GM18861 (cell line): ENCODE results near the gene KLK4.
A peak's percentile ranks its signal among the peaks of the same experiment; 100 is the strongest.

Experiments used
- ATAC-seq: cut with Tn5 transposase; IDR thresholded peaks from one replicate; pipeline ENCODE4 v1.9.1; 2021; ENCODE audit not compliant: unreplicated experiment

KLK4 gene

GRCh38 chr19:50911206-50912101 is at the start of gene KLK4:
Gene KLK4, minus strand, starts transcription at chr19:50911395. Its CDS starts 657 bp downstream, at chr19:50910738.
- ATAC-seq: no peak

GRCh38 chr19:50959731-50960500 is 48.7 kb upstream of the KLK4 start:
- no peak for ATAC-seq

GRCh38 chr19:50957587-50957986 is 46.4 kb upstream of the KLK4 start:
- no peak for ATAC-seq

GRCh38 chr19:50952910-50953309 is 41.7 kb upstream of the KLK4 start, which contains the start of gene KLK5:
Gene KLK5, minus strand, starts transcription at chr19:50953038. Its CDS starts 381 bp downstream, at chr19:50952657.
- no peak for ATAC-seq

GRCh38 chr19:50949861-50950260 is 38.7 kb upstream of the KLK4 start:
- no peak for ATAC-seq

GRCh38 chr19:50947123-50947522 is 35.9 kb upstream of the KLK4 start:
- no peak for ATAC-seq

- no peak for ATAC-seq
Observed at GRCh38 chr19:50944795-50945194, 33.6 kb upstream of the KLK4 start.

- ATAC-seq: no peak
Observed at GRCh38 chr19:50943074-50943828, 32.1 kb upstream of the KLK4 start.

- ATAC-seq: no peak
Observed at GRCh38 chr19:50939596-50939995, 28.4 kb upstream of the KLK4 start.

- no peak for ATAC-seq
Observed at GRCh38 chr19:50933640-50934039, 22.4 kb upstream of the KLK4 start.

- ATAC-seq: no peak
Observed at GRCh38 chr19:50932690-50933083, 21.5 kb upstream of the KLK4 start.

GRCh38 chr19:50932018-50932689 is 21.0 kb upstream of the KLK4 start:
- no peak for ATAC-seq

GRCh38 chr19:50931023-50931422 is 19.8 kb upstream of the KLK4 start:
- ATAC-seq: no peak

GRCh38 chr19:50928831-50929230 is 17.6 kb upstream of the KLK4 start:
- ATAC-seq: no peak

GRCh38 chr19:50926144-50926543 is 14.9 kb upstream of the KLK4 start:
- ATAC-seq: no peak

- ATAC-seq: no peak
Observed at GRCh38 chr19:50925734-50926133, 14.5 kb upstream of the KLK4 start.

GRCh38 chr19:50924586-50924985 is 13.4 kb upstream of the KLK4 start:
- no peak for ATAC-seq

- ATAC-seq: peak; percentile 64
Observed at GRCh38 chr19:50922317-50922853, 11.2 kb upstream of the KLK4 start.

GRCh38 chr19:50921426-50922316 is 10.5 kb upstream of the KLK4 start:
- ATAC-seq: no peak
